Fibroblast of mammary gland (primary cell): ENCODE measurements around the gene PHF24.

Experiments
- DNase-seq: peaks from one replicate; pipeline ENCODE4 v3.0.0-alpha.2; 2010; ENCODE audit warnings: low read depth
- H3K4me3 ChIP-seq: 2 replicates; pipeline ENCODE4 v1.5.1; 2011; ENCODE audit warnings: low read depth, mild to moderate bottlenecking, low read length, moderate library complexity; ENCODE audit not compliant: control insufficient read depth
- TF ChIP-seq, protein P1 (sequence below): conservative IDR thresholded peaks from 2 replicates; pipeline ENCODE4 v1.5.1; 2011; ENCODE audit warnings: low read depth, low read length, inconsistent platforms; ENCODE audit not compliant: control insufficient read depth, insufficient read depth

The PHF24 gene

DNA sequence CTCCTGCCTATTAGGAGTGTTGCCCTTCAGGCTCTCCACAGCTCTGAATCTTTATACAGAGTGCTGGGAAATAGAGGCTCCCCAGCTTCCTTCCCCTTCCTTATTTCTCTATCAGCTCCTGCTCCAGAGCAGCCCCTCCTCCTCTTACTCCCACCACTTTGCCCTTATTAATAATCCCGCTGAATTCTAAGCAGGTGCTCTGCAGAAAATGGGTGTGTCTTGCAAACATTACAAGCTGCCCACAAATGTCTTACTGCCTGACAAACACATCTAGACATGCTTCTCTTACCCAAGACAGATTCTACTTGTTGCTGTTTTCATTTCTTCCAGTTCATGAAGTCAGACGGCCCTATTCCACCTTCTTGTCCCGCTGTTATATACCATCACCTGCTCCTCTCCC is 6.4 kb downstream of the PHF24 start:
- TF ChIP-seq, protein P1, sequence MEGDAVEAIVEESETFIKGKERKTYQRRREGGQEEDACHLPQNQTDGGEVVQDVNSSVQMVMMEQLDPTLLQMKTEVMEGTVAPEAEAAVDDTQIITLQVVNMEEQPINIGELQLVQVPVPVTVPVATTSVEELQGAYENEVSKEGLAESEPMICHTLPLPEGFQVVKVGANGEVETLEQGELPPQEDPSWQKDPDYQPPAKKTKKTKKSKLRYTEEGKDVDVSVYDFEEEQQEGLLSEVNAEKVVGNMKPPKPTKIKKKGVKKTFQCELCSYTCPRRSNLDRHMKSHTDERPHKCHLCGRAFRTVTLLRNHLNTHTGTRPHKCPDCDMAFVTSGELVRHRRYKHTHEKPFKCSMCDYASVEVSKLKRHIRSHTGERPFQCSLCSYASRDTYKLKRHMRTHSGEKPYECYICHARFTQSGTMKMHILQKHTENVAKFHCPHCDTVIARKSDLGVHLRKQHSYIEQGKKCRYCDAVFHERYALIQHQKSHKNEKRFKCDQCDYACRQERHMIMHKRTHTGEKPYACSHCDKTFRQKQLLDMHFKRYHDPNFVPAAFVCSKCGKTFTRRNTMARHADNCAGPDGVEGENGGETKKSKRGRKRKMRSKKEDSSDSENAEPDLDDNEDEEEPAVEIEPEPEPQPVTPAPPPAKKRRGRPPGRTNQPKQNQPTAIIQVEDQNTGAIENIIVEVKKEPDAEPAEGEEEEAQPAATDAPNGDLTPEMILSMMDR = no peak
- DNase-seq = no peak
- no peak overlapping the region for H3K4me3 ChIP-seq

DNA sequence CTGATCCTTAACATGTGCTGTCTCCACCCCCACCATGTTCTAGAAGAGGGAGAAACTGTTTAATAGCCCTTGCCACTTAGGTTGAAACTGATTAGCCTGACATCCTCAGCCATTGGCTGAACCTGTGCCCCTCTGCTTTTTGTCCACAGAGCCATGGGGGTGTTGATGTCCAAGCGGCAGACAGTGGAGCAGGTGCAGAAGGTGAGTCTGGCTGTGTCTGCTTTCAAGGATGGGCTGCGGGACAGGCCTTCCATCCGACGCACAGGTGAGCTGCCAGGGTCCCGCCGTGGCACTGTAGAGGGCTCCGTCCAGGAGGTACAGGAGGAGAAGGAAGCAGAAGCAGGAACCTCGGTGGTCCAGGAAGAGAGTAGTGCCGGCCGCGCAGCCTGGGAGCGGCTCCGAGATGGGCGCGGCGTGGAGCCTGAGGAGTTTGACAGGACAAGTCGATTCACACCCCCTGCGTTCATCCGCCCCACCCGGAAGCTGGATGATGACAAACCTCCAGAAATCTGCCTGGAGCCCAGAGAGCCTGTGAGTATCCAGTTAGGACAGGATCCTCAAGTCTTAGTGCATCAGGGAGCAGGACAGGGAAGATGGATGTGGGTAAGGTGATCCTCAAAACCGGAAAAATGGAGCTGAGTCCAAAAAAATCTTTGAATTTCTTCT is 13.2 kb downstream of the PHF24 start:
- H3K4me3 ChIP-seq = no peak overlapping the region
- TF ChIP-seq, protein P1 = no peak
- DNase-seq = no peak

DNA sequence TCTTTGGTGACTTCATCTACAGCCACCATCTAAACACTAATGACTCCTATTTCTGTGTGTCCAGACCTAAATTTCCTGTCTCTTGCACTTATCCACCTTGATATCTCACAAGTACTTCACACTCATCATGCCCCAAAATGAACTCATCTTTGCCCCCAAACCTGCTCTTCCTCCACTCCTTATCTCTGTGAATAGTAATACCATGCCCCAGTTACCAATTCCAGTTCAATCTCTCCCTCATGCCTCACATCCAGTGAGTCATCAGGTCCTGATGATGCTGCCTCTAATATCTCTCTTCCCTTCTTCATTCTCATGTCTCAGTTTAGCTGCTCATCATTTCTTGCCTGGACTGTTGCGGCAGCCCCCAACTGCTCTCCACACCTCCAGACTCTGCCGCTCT is 16.6 kb downstream of the PHF24 start:
- TF ChIP-seq, protein P1 = no peak

DNA sequence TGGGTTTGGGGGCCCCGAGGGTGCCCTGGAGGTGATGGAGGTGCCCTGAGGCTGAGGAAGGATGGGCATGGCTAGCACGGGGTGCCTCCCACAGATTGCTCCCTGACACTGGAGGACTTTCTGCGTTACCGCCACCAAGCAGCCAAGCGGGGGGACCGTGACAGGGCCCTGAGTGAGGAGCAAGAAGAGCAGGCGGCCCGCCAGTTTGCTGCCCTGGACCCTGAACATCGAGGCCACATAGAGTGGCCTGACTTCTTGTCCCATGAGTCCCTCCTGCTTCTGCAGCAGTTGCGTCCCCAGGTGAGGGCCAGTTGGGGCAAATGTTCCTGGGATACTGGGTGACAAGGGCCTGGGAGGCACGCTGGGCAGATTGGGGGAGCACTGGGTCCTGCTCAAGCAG is 18.4 kb downstream of the PHF24 start:
- no peak overlapping the region for H3K4me3 ChIP-seq
- TF ChIP-seq, protein P1 = no peak
- DNase-seq = no peak

More for the DNA sequence above, 16.6 kb downstream of the PHF24 start:
- H3K4me3 ChIP-seq = no peak overlapping the region
- no peak for DNase-seq

DNA sequence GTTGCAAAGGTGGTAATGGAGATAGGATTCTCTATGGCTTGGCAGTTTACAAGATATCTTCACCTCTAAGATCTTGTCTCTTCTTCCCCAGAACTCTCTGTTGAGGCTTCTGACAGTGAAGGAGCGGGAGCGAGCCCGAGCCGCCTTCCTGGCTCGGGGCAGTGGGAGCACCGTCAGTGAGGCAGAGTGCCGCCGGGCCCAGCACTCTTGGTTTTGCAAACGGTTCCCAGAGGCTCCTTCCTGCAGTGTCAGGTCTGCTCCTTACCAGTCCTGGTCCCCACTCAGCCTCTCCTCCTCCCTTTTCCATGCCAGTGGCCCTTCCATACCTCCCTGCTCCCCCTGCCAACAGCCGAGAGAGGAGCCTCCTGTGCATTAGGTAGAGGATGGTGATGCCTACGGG is 18.9 kb downstream of the PHF24 start:
- no peak for DNase-seq
- TF ChIP-seq, protein P1 = no peak
- H3K4me3 ChIP-seq = no peak overlapping the region

DNA sequence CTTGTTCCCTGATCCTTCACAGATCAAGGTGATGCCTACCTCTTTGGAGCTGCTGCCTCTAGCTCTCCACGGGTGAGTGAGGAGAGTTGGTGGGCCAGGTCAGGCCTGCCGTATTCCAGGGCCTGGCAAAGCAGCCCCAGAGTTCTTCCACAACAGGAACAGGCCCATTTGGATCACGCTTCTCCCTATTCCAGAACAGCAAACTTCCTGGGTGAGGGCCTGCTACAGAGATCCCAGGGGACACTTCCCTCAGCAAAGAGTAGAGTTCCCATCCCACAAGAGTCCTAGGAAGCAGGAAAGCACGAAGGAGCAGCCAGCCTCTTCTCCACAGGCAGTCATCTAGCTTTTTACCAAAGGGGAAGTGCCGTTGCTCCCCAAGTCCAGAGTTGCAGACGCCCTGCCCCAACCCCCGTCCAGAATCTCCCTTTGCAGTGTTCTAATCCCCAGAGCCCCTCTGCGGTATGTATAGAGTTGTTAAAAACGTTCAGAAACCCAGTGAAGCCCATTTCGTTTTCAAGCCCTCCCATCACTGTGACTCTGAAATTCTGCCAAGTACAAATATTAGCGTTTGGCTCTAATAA is 22.2 kb downstream of the PHF24 start:
- TF ChIP-seq, protein P1 = no peak
- no peak overlapping the region for H3K4me3 ChIP-seq
- DNase-seq = no peak
